H1 (cell line): ENCODE measurements around the gene TUBB4B. TPM values are rescaled to one million over a fixed set of nuclear protein-coding genes. Genes with fewer than 3 reads are reported as not detected.

Experiments used
- CTCF ChIA-PET: fragments of 300-600 bp; sonication (Branson Sonifier 250); formaldehyde crosslinking; loops from one replicate; lab custom pipeline; 2021; ENCODE audit not compliant: partially characterized antibody; lab: Charles Lee
- POLR2A ChIA-PET: fragments of 300-600 bp; sonication (Branson Sonifier 250); formaldehyde crosslinking; loops from one replicate; lab custom pipeline; 2021; ENCODE audit warnings: inconsistent platforms; ENCODE audit not compliant: partially characterized antibody; lab: Charles Lee
- DNase-seq, 2 experiments: peaks; one replicate each; pipeline versions ENCODE4 v3.0.0 to v3.0.0-alpha.2; 2010 to 2022; ENCODE audit warnings: low spot score in 2 of 2, low read depth in 1 of 2, mixed read lengths in 1 of 2
- FAIRE-seq: peaks from 2 replicates; lab custom pipeline; 2011; peaks lifted over from hg19 to GRCh38; lab: Jason Lieb, UNC
- H2AFZ ChIP-seq: 2 replicates; pipeline ENCODE4 v1.8.1; 2012; ENCODE audit warnings: low read length, inconsistent platforms
- H2AK5ac ChIP-seq: 2 replicates; pipeline ENCODE4 v1.6.1; 2013; ENCODE audit warnings: low read depth, low read length
- H2BK120ac ChIP-seq: replicated peaks from 2 replicates; pipeline ENCODE3; 2013; ENCODE audit warnings: low read depth, low read length, inconsistent platforms
- H2BK12ac ChIP-seq: 2 replicates; pipeline ENCODE4 v1.6.1; 2013; ENCODE audit warnings: low read depth, low read length
- H2BK15ac ChIP-seq: 2 replicates; pipeline ENCODE4 v1.6.1; 2013; ENCODE audit warnings: low read length
- H2BK20ac ChIP-seq: 2 replicates; pipeline ENCODE4 v1.6.1; 2013; ENCODE audit warnings: low read length
- H2BK5ac ChIP-seq: 2 replicates; pipeline ENCODE4 v1.6.1; 2013; ENCODE audit warnings: low read depth, low read length
- H3K14ac ChIP-seq: 2 replicates; pipeline ENCODE4 v1.6.1; 2013; ENCODE audit warnings: inconsistent platforms; ENCODE audit not compliant: insufficient read length
- H3K18ac ChIP-seq: 2 replicates; pipeline ENCODE4 v1.6.1; 2013; ENCODE audit warnings: low read length; ENCODE audit errors: extremely low read depth
- H3K23ac ChIP-seq: 2 replicates; pipeline ENCODE4 v1.6.1; 2013; ENCODE audit warnings: inconsistent platforms; ENCODE audit not compliant: insufficient read length
- H3K23me2 ChIP-seq: 2 replicates; pipeline ENCODE4 v1.6.1; 2013; ENCODE audit warnings: low read depth, low read length
- H3K27ac ChIP-seq: 2 replicates; pipeline ENCODE4 v1.6.1; 2011; ENCODE audit warnings: low read depth, low read length, inconsistent platforms
- H3K27me3 ChIP-seq, 4 experiments: replicated peaks in 1 of 4; 1 replicate in 1 of 4; 2 replicates in 3 of 4; pipeline versions ENCODE4 v1.6.1 to v1.8.1; 2011 to 2013; ENCODE audit warnings: low read length in 3 of 4, mild to moderate bottlenecking in 3 of 4, inconsistent platforms in 2 of 4, mixed read lengths in 2 of 4, moderate library complexity in 1 of 4; ENCODE audit not compliant: control insufficient read depth in 3 of 4, insufficient read depth in 3 of 4; ENCODE audit errors: extremely low read depth in 1 of 4
- H3K36me3 ChIP-seq, 4 experiments: 2 replicates each; pipeline versions ENCODE4 v1.6.1 to v1.8.1; 2011 to 2013; ENCODE audit warnings: mild to moderate bottlenecking in 4 of 4, low read length in 3 of 4, moderate library complexity in 2 of 4, control low read depth in 1 of 4, inconsistent platforms in 1 of 4; ENCODE audit not compliant: insufficient read depth in 4 of 4, control insufficient read depth in 2 of 4
- H3K4ac ChIP-seq: replicated peaks from 2 replicates; pipeline ENCODE3; 2013; ENCODE audit warnings: low read length, low read depth, mixed read lengths, inconsistent platforms; ENCODE audit not compliant: insufficient read length
- H3K4me1 ChIP-seq, 4 experiments: replicated peaks in 1 of 4; 1 replicate in 1 of 4; 2 replicates in 3 of 4; pipeline versions ENCODE4 v1.6.1 to v1.8.1; 2011 to 2013; ENCODE audit warnings: low read length in 3 of 4, inconsistent platforms in 2 of 4, mixed read lengths in 1 of 4; ENCODE audit not compliant: insufficient read depth in 4 of 4, control insufficient read depth in 3 of 4
- H3K4me2 ChIP-seq, 2 experiments: 2 replicates each; pipeline versions ENCODE4 v1.6.1 to v1.8.1; 2011 to 2013; ENCODE audit warnings: low read depth in 2 of 2, low read length in 2 of 2, control low read depth in 1 of 2, inconsistent platforms in 1 of 2, mild to moderate bottlenecking in 1 of 2; ENCODE audit not compliant: insufficient read depth in 1 of 2
- H3K4me3 ChIP-seq, 4 experiments: fragments of 200-600, 300-600 bp in 1 of 4; sonication (generic), shearing (Covaris generic), sonication (Bioruptor Twin) in 1 of 4; 2 replicates each; pipeline versions ENCODE4 v1.5.1 to v1.8.1; 2011 to 2016; ENCODE audit warnings: low read length in 4 of 4, low read depth in 3 of 4, control low read depth in 2 of 4, inconsistent platforms in 2 of 4, mild to moderate bottlenecking in 2 of 4, mixed read lengths in 1 of 4, moderate library complexity in 1 of 4; ENCODE audit not compliant: insufficient read depth in 2 of 4; ENCODE audit errors: extremely low read depth in 1 of 4
- H3K56ac ChIP-seq: replicated peaks from 2 replicates; pipeline ENCODE3; 2013; ENCODE audit warnings: low read depth, mild to moderate bottlenecking, mixed read lengths, low read length, inconsistent platforms; ENCODE audit not compliant: insufficient read length
- H3K79me1 ChIP-seq: 2 replicates; pipeline ENCODE4 v1.6.1; 2013; ENCODE audit warnings: low read depth, low read length, control low read depth
- H3K79me2 ChIP-seq, 2 experiments: 2 replicates each; pipeline versions ENCODE4 v1.6.1 to v1.8.1; 2012 to 2013; ENCODE audit warnings: low read length in 2 of 2, mild to moderate bottlenecking in 2 of 2, inconsistent platforms in 1 of 2; ENCODE audit not compliant: insufficient read depth in 2 of 2, control insufficient read depth in 1 of 2
- H3K9ac ChIP-seq, 4 experiments: replicated peaks in 1 of 4; 1 replicate in 1 of 4; 2 replicates in 3 of 4; pipeline versions ENCODE4 v1.6.1 to v1.8.1; 2011 to 2013; ENCODE audit warnings: low read depth in 3 of 4, low read length in 3 of 4, control low read depth in 2 of 4, mild to moderate bottlenecking in 2 of 4, moderate library complexity in 2 of 4, inconsistent platforms in 1 of 4; ENCODE audit errors: extremely low read depth in 1 of 4
- H3K9me3 ChIP-seq, 2 experiments: 2 replicates each; pipeline versions ENCODE4 v1.6.1 to v1.8.1; 2012 to 2013; ENCODE audit warnings: mild to moderate bottlenecking in 2 of 2, moderate library complexity in 2 of 2, control low read depth in 1 of 2, inconsistent platforms in 1 of 2, low read depth in 1 of 2, low read length in 1 of 2, mixed read lengths in 1 of 2; ENCODE audit not compliant: insufficient read depth in 2 of 2
- H4K20me1 ChIP-seq, 2 experiments: replicated peaks in 1 of 2; 2 replicates each; pipeline versions ENCODE3 to v1.8.1; 2011 to 2013; ENCODE audit warnings: inconsistent platforms in 2 of 2, low read length in 2 of 2, mild to moderate bottlenecking in 1 of 2; ENCODE audit not compliant: insufficient read depth in 2 of 2, control insufficient read depth in 1 of 2
- H4K5ac ChIP-seq: 2 replicates; pipeline ENCODE4 v1.6.1; 2013; ENCODE audit warnings: low read length, low read depth, mixed read lengths, inconsistent platforms; ENCODE audit not compliant: insufficient read length
- H4K8ac ChIP-seq: 2 replicates; pipeline ENCODE4 v1.8.0; 2013; ENCODE audit warnings: mild to moderate bottlenecking, moderate library complexity, low read length, inconsistent platforms; ENCODE audit not compliant: insufficient read depth; ENCODE audit errors: extremely low read depth
- H4K91ac ChIP-seq: replicated peaks from 2 replicates; pipeline ENCODE3; 2013; ENCODE audit warnings: low read length, mixed read lengths, inconsistent platforms; ENCODE audit not compliant: insufficient read length
- CBX5 ChIP-seq: fragments of 300-800, 300-1000 bp; sonication (generic); IDR thresholded peaks from 2 replicates; pipeline ENCODE4 v1.7.1; 2016; ENCODE audit warnings: antibody characterized with exemption, low read length, low read depth
- CREB1 ChIP-seq: IDR thresholded peaks from 2 replicates; pipeline ENCODE4 v1.6.1; 2012; ENCODE audit warnings: inconsistent platforms
- GABPA ChIP-seq: IDR thresholded peaks from 2 replicates; pipeline ENCODE4 v1.6.1; 2011; ENCODE audit warnings: mild to moderate bottlenecking, low read length, moderate library complexity, borderline replicate concordance; ENCODE audit not compliant: insufficient read depth
- GTF2F1 ChIP-seq: IDR thresholded peaks from 2 replicates; pipeline ENCODE4 v1.6.1; 2012; ENCODE audit warnings: low read depth, low read length, improper control_type of control experiment, borderline replicate concordance
- PHF8 ChIP-seq: fragments of 200-600 bp; sonication (generic); conservative IDR thresholded peaks from 2 replicates; pipeline ENCODE4 v1.7.1; 2012; ENCODE audit warnings: low read depth, mild to moderate bottlenecking, inconsistent platforms, low read length, moderate library complexity
- POLR2AphosphoS5 ChIP-seq: IDR thresholded peaks from 2 replicates; pipeline ENCODE4 v1.6.1; 2011; ENCODE audit warnings: low read depth, low read length
- RAD21 ChIP-seq, 2 experiments: IDR thresholded peaks in 1 of 2; conservative IDR thresholded peaks in 1 of 2; 2 replicates each; pipeline ENCODE4 v1.6.1; 2011; ENCODE audit warnings: low read depth in 2 of 2, low read length in 2 of 2, improper control_type of control experiment in 1 of 2, inconsistent platforms in 1 of 2, mild to moderate bottlenecking in 1 of 2, moderate library complexity in 1 of 2
- RBBP5 ChIP-seq: IDR thresholded peaks from 2 replicates; pipeline ENCODE4 v1.7.1; 2012; ENCODE audit warnings: low read depth, mild to moderate bottlenecking, inconsistent platforms, low read length, moderate library complexity, borderline replicate concordance
- RXRA ChIP-seq: IDR thresholded peaks from 2 replicates; pipeline ENCODE4 v1.6.1; 2011; ENCODE audit warnings: low read depth, mild to moderate bottlenecking, low read length, moderate library complexity; ENCODE audit not compliant: insufficient read depth
- SIX5 ChIP-seq: IDR thresholded peaks from 2 replicates; pipeline ENCODE4 v1.6.1; 2011; ENCODE audit warnings: mild to moderate bottlenecking, low read depth, low read length
- YY1 ChIP-seq: IDR thresholded peaks from 2 replicates; pipeline ENCODE4 v1.6.1; 2011; ENCODE audit warnings: low read depth, mild to moderate bottlenecking, low read length
- WGBS, 2 experiments: shearing (Covaris generic) in 1 of 2; methylation state at CpG; one replicate each; pipeline versions ENCODE4 v1.1.6 to v1.1.7; 2013 to 2015; ENCODE audit warnings: low lambda C conversion rate in 2 of 2, mixed read lengths in 2 of 2, inconsistent platforms in 1 of 2, low coverage in 1 of 2, missing lambda C conversion rate in 1 of 2; ENCODE audit not compliant: insufficient replicate concordance in 2 of 2, insufficient coverage in 1 of 2, insufficient read length in 1 of 2; ENCODE audit errors: extremely low coverage in 1 of 2, missing lambda C conversion rate in 1 of 2; 5-methylcytosine and 5-hydroxymethylcytosine counted together
- polyA plus RNA-seq, 7 experiments: library from polyadenylated mRNA; depleted of rRNA in 3 of 7; stranded (reverse) in 5 of 7; unstranded in 2 of 7; fragments of >200 nt in 5 of 7; fragments of 200-250 nt in 2 of 7; gene quantifications; 1 replicate in 5 of 7; 2 replicates in 1 of 7; 4 replicates in 1 of 7; pipeline versions ENCODE4 v1.2.1 to v1.2.3, GENCODE V29; 2011 to 2013; ENCODE audit warnings: missing spikeins in 2 of 7, mixed read lengths in 2 of 7
- total RNA-seq: library from RNA; stranded (reverse); fragmentation: NEBNext Ultra II Directional; extraction: Animal tissue kit (Norgen Biotek cat#: 25700); gene quantifications from 2 replicates; pipeline ENCODE4 v1.2.1, GENCODE V29; 2021
- TF ChIP-seq, protein P1 (sequence below): IDR thresholded peaks from 2 replicates; pipeline ENCODE4 v1.6.1; 2011; ENCODE audit warnings: low read depth, mild to moderate bottlenecking, low read length; ENCODE audit not compliant: insufficient read depth

Gene TUBB4B
- total and polyA plus RNA-seq, 2 of the 8 experiments (the other 6 are each of a cell fraction or from before 2014, with no cell fraction given) = 280 to 307 TPM

DNA sequence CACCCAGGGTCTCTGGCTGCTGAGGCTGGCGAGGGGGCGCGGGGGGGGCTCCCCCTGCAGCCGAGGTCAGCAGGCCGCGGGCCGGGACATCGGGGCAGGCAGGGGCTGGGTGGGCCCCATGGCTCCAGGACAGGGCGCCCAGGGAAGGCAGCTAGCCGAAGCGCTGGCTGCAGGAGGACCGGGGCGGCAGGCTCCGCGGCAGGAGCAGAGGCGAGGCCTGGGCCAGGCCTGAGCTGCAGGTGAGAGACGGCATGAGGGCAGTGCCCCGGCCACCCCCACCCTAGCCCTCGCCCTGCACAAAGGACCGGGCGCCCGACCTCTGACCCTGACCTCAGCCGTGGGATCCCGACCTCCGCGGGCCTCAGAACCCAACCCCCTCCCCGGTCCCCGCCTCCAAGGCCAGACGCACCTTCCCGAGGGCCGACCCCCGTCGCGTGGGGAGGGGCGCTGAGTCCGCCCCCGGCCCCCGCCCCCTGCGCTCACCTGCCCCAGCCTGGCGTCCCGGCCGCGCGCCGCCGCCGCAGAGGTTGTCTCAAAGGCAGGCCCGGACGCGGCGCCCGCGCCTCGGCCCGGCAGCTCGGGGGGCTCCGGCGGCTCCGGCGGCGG is 19.5 kb upstream of the TUBB4B start:
- peak overlapping the region; percentile 77 to 82 for H3K4me2 ChIP-seq
- no peak overlapping the region for H3K56ac ChIP-seq
- no peak overlapping the region for H3K23ac ChIP-seq
- ChIA-PET POLR2A (interaction anchor here (1.1 to 69.9 kb wide), 4 partner anchors 14 to 82 kb away, joined by 3 to 1462 read pairs (median 106); partner anchors contain the start of genes ANAPC2, NDOR1, NELFB and SSNA1), CTCF (interaction anchor here (0.6 to 20.2 kb wide), 8 partner anchors 11 to 196 kb away, joined by 3 to 204 read pairs (median 4); partner anchors contain the start of genes ANAPC2, SSNA1 and TUBB4B)
- H3K79me1 ChIP-seq = no peaks in the 10 kb centered on the region
- H3K14ac ChIP-seq = no peak overlapping the region
- H4K5ac ChIP-seq = no peak overlapping the region
- peaks cover 0 to 2% (median 0%) of the 10 kb centered on the region in 4 experiments; a peak in 2 of 8 replicates for H3K36me3 ChIP-seq
- H3K27ac ChIP-seq = no peak overlapping the region
- H3K18ac ChIP-seq = peak overlapping the region; percentile 87
- no peak overlapping the region for H2AK5ac ChIP-seq
- H2BK20ac ChIP-seq = no peak overlapping the region
- H2BK12ac ChIP-seq = no peak overlapping the region
- no peaks in the 10 kb centered on the region; a peak in 2 of 7 replicates for H3K27me3 ChIP-seq
- no peaks in the 10 kb centered on the region for H3K9me3 ChIP-seq
- H4K20me1 ChIP-seq = peaks cover 0 to 7% of the 10 kb centered on the region in 2 experiments
- H3K9ac ChIP-seq = no peak overlapping the region
- H3K4me1 ChIP-seq = peaks cover 0 to 18% (median 12%) of the 10 kb centered on the region in 4 experiments; a peak in 5 of 7 replicates
- no peak for TF ChIP-seq SIX5
- no peak for TF ChIP-seq POLR2AphosphoS5
- TF ChIP-seq RBBP5 = no peak
- TF ChIP-seq CREB1 = no peak
- no peak for TF ChIP-seq YY1
- TF ChIP-seq PHF8 = 0 out of 2 replicates have a peak, but pooled peaks have one; percentile 10
- TF ChIP-seq, protein P1, sequence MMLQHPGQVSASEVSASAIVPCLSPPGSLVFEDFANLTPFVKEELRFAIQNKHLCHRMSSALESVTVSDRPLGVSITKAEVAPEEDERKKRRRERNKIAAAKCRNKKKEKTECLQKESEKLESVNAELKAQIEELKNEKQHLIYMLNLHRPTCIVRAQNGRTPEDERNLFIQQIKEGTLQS = no peak
- no peak for TF ChIP-seq RXRA
- no peak for TF ChIP-seq RAD21 (IDR thresholded peaks at IDR 0.05 in 1 of 2, conservative IDR thresholded peaks at IDR 0.05 in 1 of 2; ENCODE audit: low read depth in 2 of 2, low read length in 2 of 2)
- no peak for TF ChIP-seq GTF2F1
- peak; percentile 59 for TF ChIP-seq GABPA
- TF ChIP-seq CBX5 = no peak
- no CpG with 5 or more reads among the region's 61 CpGs for WGBS, 2 experiments
- no peak overlapping the region for H3K4ac ChIP-seq
- DNase-seq (peak in 1 of 2 experiments; percentile 77), FAIRE-seq (no peak)
- peak overlapping the region; percentile 32 to 67 (median 48) for H3K4me3 ChIP-seq
- H2BK15ac ChIP-seq = no peak overlapping the region
- H2BK5ac ChIP-seq = no peak overlapping the region; the same call in 1 of the 2 replicates
- no peak overlapping the region for H2AFZ ChIP-seq
- H2BK120ac ChIP-seq = no peak overlapping the region
- no peaks in the 10 kb centered on the region for H3K79me2 ChIP-seq
- no peak overlapping the region for H4K91ac ChIP-seq
- H3K23me2 ChIP-seq = peaks cover 18% of the 10 kb centered on the region; the same call in 1 of the 2 replicates
- no peak overlapping the region; the same call in 1 of the 2 replicates for H4K8ac ChIP-seq
